ENCODE measurements around the gene TKTL1.

DNA sequence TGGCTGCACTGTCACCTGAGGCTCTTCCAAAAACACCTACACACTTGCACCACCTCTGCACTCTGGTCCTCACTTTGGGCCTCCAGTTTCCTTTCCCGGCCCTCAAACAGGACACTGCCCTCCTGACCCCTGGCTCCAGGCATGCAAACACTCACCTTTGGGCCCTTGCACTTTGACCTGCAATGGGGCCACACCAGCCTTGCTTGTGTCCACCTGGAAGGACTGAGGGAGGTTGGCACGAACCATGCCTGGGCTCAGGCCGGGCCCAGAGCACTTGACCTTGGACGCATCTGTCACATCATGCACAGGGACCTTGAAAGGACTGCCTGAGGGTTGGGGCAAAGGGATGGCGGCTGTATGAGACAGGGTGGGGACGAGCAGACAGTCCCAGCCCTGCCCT, 63.2 kb downstream of the TKTL1 start:
- TF ChIP-seq, protein P1, sequence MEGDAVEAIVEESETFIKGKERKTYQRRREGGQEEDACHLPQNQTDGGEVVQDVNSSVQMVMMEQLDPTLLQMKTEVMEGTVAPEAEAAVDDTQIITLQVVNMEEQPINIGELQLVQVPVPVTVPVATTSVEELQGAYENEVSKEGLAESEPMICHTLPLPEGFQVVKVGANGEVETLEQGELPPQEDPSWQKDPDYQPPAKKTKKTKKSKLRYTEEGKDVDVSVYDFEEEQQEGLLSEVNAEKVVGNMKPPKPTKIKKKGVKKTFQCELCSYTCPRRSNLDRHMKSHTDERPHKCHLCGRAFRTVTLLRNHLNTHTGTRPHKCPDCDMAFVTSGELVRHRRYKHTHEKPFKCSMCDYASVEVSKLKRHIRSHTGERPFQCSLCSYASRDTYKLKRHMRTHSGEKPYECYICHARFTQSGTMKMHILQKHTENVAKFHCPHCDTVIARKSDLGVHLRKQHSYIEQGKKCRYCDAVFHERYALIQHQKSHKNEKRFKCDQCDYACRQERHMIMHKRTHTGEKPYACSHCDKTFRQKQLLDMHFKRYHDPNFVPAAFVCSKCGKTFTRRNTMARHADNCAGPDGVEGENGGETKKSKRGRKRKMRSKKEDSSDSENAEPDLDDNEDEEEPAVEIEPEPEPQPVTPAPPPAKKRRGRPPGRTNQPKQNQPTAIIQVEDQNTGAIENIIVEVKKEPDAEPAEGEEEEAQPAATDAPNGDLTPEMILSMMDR (IDR thresholded peaks at IDR 0.05; ENCODE audit: insufficient read depth, low read length, poor library complexity, severe bottlenecking) = no peak
- no peak for TF ChIP-seq EZH2phosphoT487 (conservative IDR thresholded peaks at IDR 0.05; ENCODE audit: low read length)
